ENCODE measurements around the gene EPHB2. TPM values are rescaled to one million over a fixed set of nuclear protein-coding genes. Genes with fewer than 3 reads are reported as not detected.

The EPHB2 gene
- total RNA-seq, 2 experiments from 2014 or later, result 0.13 TPM; not detected in 1

- ATAC-seq (no peak), DNase-seq (no peak)
- H3K36me3 Mint-ChIP-seq (ENCODE audit: low read depth), result no peaks in the 10 kb centered on the region
- H3K27me3 Mint-ChIP-seq, result peaks cover 3% of the 10 kb centered on the region
- POLR2A ChIA-PET, result interaction anchor here (0.6 kb wide), 1 partner anchor 16 kb away, joined by 3 read pairs; no protein-coding TSS in a partner anchor
- H3K27ac Mint-ChIP-seq, result no peak overlapping the region
- H3K4me3 Mint-ChIP-seq, result no peak overlapping the region
- TF ChIP-seq CTCF (IDR thresholded peaks at IDR 0.05), result no peak
- intact Hi-C loops (cut with micrococcal nuclease), result no loop called here
- CTCF ChIA-PET, result no interaction called here
- no peaks in the 10 kb centered on the region for H3K4me1 Mint-ChIP-seq (ENCODE audit: low read depth)
- H3K9me3 Mint-ChIP-seq, result no peaks in the 10 kb centered on the region
Observed at GRCh38 chr1:22869325-22869724, 158.7 kb downstream of the EPHB2 start.

DNA sequence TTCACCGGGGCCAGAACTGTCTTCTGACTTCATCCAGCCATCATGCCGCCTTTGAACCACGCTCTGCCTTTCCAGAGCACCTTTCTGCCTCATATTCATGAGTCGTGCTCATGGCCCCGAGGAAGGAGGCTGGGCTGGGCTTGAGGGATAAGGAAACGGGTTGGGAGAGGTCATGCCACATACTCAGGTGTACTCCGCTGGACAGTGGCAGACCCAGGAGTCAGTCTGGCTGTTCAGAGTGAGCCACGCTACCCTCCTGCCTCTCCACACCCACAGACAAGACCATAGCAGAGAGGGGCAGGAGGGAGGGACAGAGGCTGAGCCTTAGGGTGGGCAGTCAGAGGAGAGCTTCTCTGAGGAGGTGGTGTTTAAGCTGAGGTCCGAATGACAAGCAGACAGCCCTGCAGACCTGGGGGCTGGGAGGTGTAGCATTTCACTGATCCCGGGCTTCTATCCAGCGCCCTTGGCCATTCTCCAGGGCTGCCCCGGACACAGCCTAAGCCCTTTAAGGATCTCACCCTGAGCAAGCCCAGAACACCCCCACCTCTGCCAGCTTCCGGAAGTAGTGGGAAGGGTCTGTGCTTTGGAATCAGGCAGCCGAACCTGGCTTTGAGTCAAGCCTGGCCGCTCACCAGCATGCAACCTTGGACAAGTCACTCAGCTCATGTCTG, 159.7 kb downstream of the EPHB2 start:
- TF ChIP-seq CTCF (IDR thresholded peaks at IDR 0.05), result no peak
- Mint-ChIP-seq H3K4me1 (ENCODE audit: low read depth) (no peaks in the 10 kb centered on the region), H3K9me3 (no peaks in the 10 kb centered on the region), H3K27ac (no peak overlapping the region), H3K4me3 (no peak overlapping the region), H3K27me3 (peaks cover 3% of the 10 kb centered on the region), H3K36me3 (ENCODE audit: low read depth) (no peaks in the 10 kb centered on the region)
- ChIA-PET CTCF (interaction anchor here (1.0 kb wide), 1 partner anchor 9 kb away, joined by 3 read pairs; no protein-coding TSS in a partner anchor), POLR2A (no interaction called here)
- intact Hi-C loops (cut with micrococcal nuclease), result no loop called here
- DNase-seq (no peak), ATAC-seq (no peak)

GRCh38 chr1:22872981-22873664, 162.5 kb downstream of the EPHB2 start:
- no peak overlapping the region for H3K4me3 Mint-ChIP-seq
- no peaks in the 10 kb centered on the region for H3K36me3 Mint-ChIP-seq (ENCODE audit: low read depth)
- ATAC-seq, result no peak
- POLR2A ChIA-PET, result no interaction called here
- H3K27me3 Mint-ChIP-seq, result no peaks in the 10 kb centered on the region
- H3K9me3 Mint-ChIP-seq, result no peaks in the 10 kb centered on the region
- intact Hi-C loops (cut with micrococcal nuclease), result no loop called here
- CTCF ChIA-PET, result no interaction called here
- DNase-seq, result no peak
- no peak for TF ChIP-seq CTCF (IDR thresholded peaks at IDR 0.05)
- H3K27ac Mint-ChIP-seq, result no peak overlapping the region
- H3K4me1 Mint-ChIP-seq (ENCODE audit: low read depth), result no peaks in the 10 kb centered on the region

- no peaks in the 10 kb centered on the region for H3K4me1 Mint-ChIP-seq (ENCODE audit: low read depth)
- H3K36me3 Mint-ChIP-seq (ENCODE audit: low read depth), result no peaks in the 10 kb centered on the region
- ATAC-seq (no peak), DNase-seq (no peak)
- intact Hi-C loops (cut with micrococcal nuclease), result no loop called here
- H3K9me3 Mint-ChIP-seq, result no peaks in the 10 kb centered on the region
- H3K27me3 Mint-ChIP-seq, result no peaks in the 10 kb centered on the region
- no peak for TF ChIP-seq CTCF (IDR thresholded peaks at IDR 0.05)
- H3K4me3 Mint-ChIP-seq, result no peak overlapping the region
- ChIA-PET CTCF (no interaction called here), POLR2A (interaction anchor here (0.6 kb wide), 1 partner anchor 1296 kb away, joined by 3 read pairs; no protein-coding TSS in a partner anchor)
- no peak overlapping the region for H3K27ac Mint-ChIP-seq
Observed at GRCh38 chr1:22874785-22875184, 164.1 kb downstream of the EPHB2 start.

GRCh38 chr1:22875241-22875640, 164.6 kb downstream of the EPHB2 start:
- TF ChIP-seq CTCF (IDR thresholded peaks at IDR 0.05), result no peak
- H3K27me3 Mint-ChIP-seq, result no peaks in the 10 kb centered on the region
- H3K9me3 Mint-ChIP-seq, result no peaks in the 10 kb centered on the region
- DNase-seq (no peak), ATAC-seq (no peak)
- no peaks in the 10 kb centered on the region for H3K4me1 Mint-ChIP-seq (ENCODE audit: low read depth)
- CTCF ChIA-PET, result no interaction called here
- POLR2A ChIA-PET, result no interaction called here
- no peak overlapping the region for H3K27ac Mint-ChIP-seq
- H3K4me3 Mint-ChIP-seq, result no peak overlapping the region
- intact Hi-C loops (cut with micrococcal nuclease), result no loop called here
- H3K36me3 Mint-ChIP-seq (ENCODE audit: low read depth), result no peaks in the 10 kb centered on the region

All from activated CD8-positive, alpha-beta T cell treated with anti-CD3 and anti-CD28 coated beads for 36 hours (primary cell).